Fibroblast of pulmonary artery (primary cell): Measurements from ENCODE around the gene CDX1.

Experiments used
- DNase-seq: peaks from one replicate; pipeline ENCODE4 v3.0.0-alpha.2; 2010; ENCODE audit warnings: low read depth
- H3K4me3 ChIP-seq: replicated peaks from 2 replicates; pipeline ENCODE4 v1.5.1; 2011; ENCODE audit warnings: low read depth, mild to moderate bottlenecking, control low read depth, low read length, moderate library complexity
- TF ChIP-seq, protein P1 (sequence below): IDR thresholded peaks from 2 replicates; pipeline ENCODE4 v1.5.1; 2011; ENCODE audit warnings: mild to moderate bottlenecking, control low read depth, low read length, inconsistent platforms; ENCODE audit errors: missing control alignments

CDX1 gene

DNA sequence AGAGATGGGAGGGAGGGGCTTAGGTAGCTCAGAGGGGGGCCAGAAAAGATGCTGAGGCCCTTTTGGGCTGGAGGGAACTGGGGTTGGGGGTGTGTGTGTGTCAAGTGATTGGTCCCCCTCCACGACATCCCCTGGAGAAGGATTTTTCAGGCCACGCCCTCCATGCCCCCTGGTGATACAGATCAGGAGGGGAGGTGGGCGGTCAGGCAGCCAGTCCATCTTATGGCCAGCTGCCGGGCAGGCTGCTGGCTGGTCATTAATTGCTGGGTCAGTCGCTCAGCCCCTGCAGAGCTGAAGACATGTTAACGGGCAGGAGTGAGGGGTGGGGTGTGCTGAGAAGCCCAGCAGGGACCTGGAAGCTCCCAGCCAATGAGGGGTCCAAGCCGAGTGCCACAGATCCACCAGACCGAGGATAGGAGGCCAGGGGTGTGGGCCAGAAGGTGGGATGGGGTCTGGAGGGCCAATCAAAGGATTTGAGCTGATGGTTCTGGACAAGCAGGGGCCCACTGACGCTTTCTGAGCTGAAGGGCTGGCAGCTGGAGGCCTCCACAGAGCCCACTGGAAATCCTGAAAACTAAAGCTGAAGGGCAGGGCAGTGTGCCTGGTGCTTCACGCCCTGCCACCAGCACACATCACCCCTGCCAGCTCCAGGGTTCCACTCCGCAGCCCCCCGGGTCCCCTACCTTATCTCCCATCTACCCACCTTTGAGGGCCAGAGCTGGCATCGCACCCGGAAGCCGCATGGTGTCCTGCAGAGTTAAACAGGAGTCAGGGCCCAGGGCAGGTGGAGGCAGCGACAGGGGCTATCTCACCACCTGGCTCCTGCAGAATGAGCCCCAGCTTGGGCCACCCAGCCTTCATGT lies 30.0 kb upstream of the CDX1 start:
- TF ChIP-seq, protein P1, sequence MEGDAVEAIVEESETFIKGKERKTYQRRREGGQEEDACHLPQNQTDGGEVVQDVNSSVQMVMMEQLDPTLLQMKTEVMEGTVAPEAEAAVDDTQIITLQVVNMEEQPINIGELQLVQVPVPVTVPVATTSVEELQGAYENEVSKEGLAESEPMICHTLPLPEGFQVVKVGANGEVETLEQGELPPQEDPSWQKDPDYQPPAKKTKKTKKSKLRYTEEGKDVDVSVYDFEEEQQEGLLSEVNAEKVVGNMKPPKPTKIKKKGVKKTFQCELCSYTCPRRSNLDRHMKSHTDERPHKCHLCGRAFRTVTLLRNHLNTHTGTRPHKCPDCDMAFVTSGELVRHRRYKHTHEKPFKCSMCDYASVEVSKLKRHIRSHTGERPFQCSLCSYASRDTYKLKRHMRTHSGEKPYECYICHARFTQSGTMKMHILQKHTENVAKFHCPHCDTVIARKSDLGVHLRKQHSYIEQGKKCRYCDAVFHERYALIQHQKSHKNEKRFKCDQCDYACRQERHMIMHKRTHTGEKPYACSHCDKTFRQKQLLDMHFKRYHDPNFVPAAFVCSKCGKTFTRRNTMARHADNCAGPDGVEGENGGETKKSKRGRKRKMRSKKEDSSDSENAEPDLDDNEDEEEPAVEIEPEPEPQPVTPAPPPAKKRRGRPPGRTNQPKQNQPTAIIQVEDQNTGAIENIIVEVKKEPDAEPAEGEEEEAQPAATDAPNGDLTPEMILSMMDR: no peak

DNA sequence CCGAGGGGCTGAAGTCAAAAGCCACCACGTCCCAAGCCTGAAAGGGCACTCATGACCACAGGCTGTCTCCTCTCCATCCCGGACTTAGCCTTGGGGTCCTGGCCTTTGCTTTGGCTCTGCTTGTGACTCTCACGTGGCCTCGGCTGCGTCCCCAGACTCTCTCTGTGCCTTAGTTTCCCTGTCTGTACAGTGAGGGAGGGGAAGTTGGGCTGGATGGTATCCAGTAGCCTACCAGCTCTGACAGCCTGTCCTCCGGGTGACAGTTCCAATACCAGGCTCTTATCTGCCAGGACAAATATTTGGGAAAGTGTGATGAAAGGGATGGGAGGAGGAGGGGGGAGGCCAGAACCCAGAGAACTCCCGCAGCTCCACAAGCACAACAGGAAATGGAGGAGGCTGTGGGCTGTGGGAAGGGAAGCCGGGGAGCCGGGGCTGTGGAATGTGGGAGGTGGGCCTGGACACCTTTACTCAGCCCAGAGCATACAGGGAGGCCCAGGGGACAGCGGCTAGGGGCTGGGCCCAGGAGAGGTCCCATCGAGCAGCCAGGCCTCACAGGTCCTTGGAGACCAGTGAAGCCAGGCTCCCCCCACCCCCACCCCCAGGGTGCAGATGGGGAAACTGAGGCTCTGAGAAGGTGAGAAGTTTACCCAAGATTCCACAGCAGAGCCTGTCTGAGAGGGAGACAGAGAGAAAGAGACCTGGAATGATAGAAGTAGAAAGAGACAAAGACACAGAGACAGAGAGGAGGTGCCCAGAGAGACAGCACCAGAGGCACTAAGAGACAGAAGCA lies 29.2 kb upstream of the CDX1 start:
- no peak overlapping the region for H3K4me3 ChIP-seq
- TF ChIP-seq, protein P1: no peak
- peak; percentile 81 for DNase-seq

More for the DNA sequence above, 30.0 kb upstream of the CDX1 start:
- no peak overlapping the region for H3K4me3 ChIP-seq
- no peak for DNase-seq

DNA sequence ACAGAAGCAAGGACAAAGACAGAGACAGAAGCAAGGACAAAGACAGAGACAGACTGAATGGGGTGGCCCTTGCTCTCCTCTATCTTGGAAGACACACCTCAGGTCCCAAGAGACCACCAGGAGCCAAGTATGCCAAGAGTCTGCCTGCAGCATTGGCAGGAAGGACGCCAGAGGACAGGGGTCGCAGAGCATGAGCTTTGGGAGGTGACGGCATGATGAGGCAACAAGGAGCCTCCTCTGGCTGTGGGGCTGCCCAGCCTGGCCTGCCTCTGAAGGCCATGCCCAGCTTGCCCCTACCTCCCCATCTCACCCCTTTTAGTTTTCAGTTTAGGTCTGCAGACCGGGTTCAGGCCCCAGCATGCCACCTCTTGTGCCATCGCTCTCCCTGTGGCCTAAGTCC lies 28.6 kb upstream of the CDX1 start:
- TF ChIP-seq, protein P1: no peak
- peak; percentile 47 for DNase-seq
- no peak overlapping the region for H3K4me3 ChIP-seq

DNA sequence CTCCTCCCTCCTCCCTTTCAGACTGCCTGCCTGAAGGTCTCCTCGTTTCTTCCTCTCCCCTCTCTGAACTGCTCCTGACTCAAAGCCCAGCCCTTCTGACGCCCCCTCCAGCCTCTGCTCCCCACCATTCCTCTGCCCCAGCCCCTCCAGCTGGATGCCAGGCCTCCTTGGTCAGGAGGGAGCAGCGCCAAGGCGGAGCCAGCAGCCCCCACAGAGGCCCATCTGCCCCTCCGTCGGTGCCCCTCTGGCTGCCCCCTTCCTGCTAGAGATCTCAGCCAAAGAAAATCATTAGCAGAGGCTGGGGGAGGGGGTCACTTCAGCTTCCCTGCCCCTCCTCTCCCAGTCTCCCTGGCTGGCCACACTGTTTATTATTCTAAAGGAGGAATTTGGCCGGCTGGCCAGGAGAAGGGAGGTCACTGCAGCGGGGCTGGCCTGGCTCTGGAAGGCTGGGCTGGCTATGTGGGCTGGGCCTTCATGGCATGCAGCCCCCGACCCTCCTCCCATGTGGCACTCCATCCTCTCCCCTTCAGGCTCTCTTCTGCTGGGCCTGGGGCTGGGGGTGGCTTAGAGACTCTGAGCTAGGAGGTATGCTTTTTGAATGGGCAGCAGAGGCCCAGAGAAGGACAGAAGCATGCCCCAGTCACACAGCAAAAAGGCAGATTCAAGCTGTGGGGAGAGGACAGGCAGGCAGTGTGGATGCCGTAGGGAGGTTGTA lies 27.9 kb upstream of the CDX1 start:
- peak; percentile 86 for DNase-seq
- no peak overlapping the region for H3K4me3 ChIP-seq
- TF ChIP-seq, protein P1: no peak

DNA sequence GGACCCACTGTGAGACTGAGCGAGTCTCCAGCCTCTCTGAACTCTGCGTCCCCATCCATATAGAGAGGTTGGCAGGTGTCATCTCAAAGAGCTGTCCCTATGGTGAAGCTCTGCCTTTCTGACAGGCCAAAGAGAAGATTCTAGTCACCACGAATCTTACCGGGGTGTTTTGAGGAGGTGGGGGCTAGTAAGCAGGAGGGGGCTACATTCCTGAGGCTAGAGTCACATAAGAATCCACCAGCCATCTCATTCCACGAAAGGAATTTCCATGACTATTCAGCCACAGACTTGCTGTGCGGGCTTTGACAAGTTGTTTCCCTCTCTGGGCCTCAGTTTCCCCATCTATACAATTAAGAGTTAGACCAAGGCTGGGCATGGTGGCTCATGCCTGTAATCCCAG lies 27.2 kb upstream of the CDX1 start:
- peak; percentile 49 for DNase-seq
- TF ChIP-seq, protein P1: no peak
- H3K4me3 ChIP-seq: no peak overlapping the region

DNA sequence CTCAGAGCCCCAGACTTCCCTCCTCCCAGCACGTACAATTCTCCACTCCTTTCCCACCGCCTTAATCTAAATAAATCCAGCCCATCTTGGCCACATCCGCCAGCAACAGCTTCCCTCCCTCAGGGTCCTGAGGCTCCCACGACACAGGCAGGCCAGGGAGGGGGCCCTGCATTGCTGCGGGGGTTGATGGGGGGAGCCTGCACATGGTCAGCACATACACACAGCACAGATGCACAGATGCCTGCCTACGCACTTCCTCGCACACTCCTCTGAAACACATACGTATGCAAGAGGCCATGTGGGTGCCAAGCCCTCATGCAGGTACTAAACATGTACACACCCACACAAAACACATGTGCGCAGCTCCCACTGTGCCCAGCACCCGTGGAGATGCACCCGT lies 25.7 kb upstream of the CDX1 start:
- peak; percentile 87 for DNase-seq
- no peak overlapping the region for H3K4me3 ChIP-seq
- TF ChIP-seq, protein P1: no peak
